GM19351 (cell line): ENCODE data around the gene RANBP2.
A peak's percentile ranks its signal among the peaks of the same experiment; 100 is the strongest.
"Not testable (repeated sequence)": the region's sequence is repeated elsewhere in the genome, so short reads cannot be mapped to it uniquely, and the experiment has no call there.

Source experiments
- ATAC-seq: cut with Tn5 transposase; IDR thresholded peaks from one replicate; pipeline ENCODE4 v1.9.1; 2021; ENCODE audit warnings: mild to moderate bottlenecking, moderate library complexity; ENCODE audit not compliant: unreplicated experiment

RANBP2 gene

DNA sequence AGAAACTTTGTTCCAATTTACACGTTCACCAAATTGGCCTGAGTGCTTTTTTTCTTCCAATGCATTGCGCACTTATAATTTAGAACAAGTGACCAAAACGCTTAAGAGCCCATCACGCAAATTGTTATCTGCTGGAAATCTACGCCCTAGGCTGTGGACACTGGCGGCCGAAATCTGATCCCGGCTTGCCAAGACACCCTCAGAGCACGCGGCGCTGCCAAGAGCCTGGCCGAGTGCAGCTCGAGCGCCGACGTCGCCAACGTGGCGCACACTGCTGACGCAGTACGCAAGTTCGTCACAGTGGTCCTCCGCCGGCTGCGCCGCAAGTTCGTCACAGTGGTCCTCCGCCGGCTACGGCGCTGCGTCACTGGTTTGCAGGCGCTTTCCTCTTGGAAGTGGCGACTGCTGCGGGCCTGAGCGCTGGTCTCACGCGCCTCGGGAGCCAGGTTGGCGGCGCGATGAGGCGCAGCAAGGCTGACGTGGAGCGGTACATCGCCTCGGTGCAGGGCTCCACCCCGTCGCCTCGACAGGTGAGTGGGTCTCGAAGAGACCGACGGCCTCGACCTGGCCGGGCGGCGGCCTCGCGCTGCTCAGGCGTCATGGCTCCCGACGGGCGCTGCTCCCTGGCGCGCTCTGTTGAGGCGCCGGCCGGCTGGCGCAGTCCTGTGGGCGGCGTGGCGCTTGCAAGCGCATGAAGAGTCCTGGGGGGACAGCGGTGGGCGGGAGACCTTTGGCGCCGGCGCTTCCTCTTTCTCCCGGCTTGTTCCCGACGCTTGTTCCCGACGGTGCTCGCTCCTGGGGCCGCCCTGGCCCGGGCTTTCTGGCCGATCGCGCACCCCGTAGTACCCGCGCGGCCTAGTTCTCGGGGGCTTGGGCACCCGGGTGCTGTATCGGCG is at the start of gene RANBP2:
Gene RANBP2, plus strand, starts transcription at position 334 of the 896 bp plus-strand sequence. Its CDS starts 125 bp downstream, at position 459.
- ATAC-seq = peak; percentile 99

DNA sequence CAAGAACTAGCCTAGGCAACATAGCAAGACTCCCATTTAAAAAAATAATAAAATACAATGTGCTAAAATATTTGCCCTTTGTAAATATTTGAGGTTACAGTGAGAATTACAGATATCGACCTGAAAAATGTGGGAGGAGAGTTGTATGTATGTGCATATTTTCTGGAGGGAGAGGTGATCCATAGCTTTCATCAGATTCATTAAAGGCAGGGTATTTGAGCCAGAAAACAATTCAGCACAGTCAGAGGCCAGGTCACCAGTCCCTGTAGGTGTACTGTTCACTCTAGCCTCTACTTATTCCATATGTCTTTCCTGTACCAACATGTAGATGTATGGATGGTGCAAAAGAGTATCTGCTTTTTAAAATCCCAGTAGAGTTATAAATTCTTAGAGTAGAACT is 49.0 kb upstream of the RANBP2 start:
- not testable (repeated sequence) for ATAC-seq

DNA sequence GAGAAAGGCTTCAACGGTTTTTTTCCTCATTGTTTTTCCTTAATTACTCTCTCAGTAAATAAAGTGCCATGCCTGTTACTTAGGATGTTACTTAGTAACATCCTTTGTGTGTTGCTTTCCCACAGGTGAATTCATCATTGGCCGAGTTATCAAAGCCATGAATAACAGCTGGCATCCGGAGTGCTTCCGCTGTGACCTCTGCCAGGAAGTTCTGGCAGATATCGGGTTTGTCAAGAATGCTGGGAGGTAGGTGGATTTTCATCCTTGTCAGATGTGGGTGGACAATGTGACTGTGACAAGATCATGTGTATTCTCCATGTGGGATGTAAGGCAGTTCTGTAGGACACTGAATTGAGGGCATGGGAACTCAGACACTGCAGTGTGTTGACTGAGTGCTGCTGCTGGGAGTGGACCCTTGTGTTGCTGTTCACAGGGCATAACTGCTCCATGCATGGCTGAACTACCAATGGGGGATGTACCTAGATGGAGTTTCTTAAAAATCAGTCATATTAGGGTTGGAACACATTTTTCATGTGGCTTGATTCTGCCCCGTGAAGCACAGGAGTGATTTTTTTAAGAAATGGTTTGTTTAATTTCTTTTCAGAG is 47.0 kb upstream of the RANBP2 start:
- not testable (repeated sequence) for ATAC-seq

DNA sequence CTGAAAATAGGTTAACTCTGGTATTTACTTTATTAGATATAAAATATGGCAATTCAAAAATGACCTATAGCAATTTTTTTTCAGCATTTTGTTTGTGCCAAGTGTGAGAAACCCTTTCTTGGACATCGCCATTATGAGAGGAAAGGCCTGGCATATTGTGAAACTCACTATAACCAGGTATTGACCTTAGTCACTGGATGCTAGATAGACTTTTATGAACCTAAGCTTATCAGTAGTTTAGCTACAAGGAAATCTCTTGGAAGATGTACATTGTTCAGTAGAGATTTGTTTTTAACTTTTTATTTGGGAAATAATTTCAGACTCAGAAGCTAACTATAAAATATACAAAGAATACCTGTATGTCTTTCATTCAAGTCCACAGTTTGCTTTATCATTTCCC is 42.8 kb upstream of the RANBP2 start:
- ATAC-seq = not testable (repeated sequence)

DNA sequence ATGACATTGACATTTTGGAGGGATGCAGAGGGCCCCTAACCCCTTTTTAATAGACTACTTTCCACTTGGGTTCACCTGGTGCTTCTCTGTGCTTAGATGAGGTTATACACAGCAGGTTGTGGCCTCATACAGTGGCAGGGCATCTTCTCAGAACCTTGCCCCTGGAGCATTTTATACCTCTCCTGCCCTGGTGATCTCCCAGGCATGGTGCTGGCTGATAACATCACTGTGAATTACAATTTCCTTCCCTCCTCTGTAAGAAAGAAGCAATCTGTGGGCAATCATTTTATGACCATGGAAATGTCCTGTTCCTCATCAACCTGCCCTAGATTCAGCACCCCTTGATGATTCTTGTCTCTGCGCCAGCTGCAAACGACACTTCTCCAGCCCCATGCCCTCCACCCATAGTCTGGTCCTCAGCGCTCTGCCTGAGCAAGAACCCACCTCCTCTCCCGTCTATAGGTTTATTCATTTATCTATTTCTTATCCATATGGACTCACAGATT is 42.0 kb upstream of the RANBP2 start:
- not testable (repeated sequence) for ATAC-seq

DNA sequence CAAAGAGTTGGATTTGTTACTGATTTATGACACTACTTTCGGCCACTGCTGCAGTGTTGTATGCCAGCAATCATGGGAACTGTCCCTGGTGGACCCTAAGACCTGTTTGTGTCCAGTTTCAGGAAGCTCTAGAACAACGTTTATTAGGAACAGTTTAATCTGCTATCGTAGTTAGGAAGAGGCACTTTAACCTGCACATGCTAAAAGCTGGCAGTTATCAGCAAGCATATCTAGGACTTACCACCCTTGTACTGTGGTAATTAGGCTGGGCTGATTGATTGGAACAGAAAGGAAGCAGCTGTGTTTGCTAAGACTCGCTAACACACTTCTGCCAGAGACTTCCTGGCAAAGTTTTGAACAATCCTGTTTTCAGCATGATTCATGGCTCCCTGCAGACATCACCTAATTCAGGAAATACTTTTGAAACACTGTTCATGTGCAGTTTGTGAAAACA is 41.1 kb upstream of the RANBP2 start:
- ATAC-seq = not testable (repeated sequence)

DNA sequence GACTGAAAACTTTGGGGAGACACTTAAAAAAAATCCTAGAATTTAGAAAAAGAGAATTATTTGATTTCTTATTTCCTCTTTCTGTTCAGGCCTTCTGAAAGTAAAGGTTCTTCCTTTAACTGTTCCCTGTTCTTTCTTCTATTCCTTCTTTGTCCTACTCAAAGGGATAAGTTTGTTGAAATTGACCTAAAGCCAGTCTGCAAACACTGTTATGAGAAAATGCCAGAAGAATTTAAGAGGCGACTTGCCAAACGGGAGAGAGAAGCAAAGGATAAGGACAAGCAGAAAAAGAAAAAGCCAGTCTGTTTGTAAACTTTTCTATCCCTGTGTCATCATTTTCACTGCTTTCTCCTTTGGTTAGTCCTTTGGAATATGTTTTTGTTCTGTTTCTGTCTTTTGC is 38.5 kb upstream of the RANBP2 start:
- ATAC-seq = not testable (repeated sequence)

DNA sequence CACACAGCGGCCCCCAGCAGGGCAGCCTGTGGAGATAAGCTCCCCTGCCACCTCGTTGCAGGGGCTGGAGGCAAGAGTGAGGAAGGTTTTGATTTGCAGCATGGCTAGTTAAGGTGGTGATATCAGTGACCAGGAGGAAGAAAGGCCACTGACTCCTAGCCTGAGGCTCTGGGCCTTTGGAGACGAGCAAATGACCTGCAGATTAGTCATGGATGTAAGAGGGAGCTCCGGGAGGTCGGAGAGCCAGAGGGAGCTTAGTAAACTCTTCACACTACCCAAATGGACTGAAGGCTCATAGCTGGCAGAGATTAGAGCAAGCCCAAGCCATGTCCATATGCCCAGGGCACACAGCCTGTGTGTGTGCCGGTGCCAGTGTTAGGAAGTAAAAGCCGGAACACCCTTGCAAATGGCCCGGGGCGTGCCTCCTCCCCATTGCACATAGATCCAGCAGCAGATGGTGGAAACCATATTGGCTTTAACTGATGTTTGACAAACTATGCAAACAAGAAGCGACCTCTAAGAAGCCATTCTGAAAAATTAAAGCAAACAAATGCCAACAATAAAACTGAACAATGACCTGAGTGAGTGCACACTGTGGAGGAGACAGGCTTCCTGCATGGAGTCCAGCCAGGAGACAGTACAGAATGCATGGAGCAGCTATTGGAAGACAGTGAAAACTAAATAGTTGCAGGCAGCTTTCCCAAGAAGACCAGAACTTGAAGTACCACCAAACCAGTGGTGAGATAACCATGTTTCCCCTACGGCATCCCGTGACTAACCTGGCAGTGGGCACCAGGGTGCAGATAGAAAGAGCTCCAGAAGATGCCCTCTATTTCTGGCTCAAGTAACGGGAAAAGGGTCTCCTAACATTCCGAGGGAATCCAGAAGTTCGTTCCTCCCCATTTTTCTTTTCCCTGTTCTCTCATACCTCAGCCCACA is 30.2 kb upstream of the RANBP2 start:
- not testable (repeated sequence) for ATAC-seq

DNA sequence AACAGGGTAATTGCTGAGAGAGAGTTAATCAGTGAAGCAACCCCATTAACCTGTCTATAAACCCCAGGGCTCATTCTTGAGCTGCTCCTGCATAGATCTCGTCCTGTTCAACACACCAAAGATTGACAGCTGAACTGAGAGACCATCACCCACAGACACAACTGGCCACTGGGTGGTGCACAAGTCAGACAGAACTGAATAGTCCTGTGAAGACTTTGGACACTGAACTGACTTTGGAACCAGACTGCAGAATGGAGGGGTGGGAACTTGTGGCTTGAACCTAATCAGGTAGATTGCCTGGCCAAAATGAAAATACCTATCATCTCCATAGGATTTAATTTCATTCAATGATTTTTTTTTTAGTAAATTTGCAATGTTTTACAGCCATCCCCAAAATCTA is 29.3 kb upstream of the RANBP2 start:
- ATAC-seq = peak; percentile 94

DNA sequence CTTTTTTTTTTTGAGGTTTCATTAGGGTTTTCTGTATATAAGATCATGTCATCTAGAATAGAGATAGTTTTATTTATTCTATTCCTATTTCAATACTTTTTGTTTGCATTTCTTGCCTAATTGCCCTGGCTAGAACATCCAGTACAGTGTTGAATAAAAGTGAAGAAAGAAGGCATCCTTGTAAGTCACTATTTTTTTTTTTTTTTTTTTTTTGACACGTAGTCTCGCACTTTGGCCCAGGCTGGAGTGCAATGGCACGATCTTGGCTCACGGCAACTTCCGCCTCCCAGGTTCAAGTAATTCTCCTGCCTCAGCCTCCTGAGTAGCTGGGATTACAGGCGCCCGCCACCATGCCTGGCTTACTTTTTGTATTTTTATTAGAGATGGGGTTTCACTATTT is 27.8 kb upstream of the RANBP2 start:
- no peak for ATAC-seq

DNA sequence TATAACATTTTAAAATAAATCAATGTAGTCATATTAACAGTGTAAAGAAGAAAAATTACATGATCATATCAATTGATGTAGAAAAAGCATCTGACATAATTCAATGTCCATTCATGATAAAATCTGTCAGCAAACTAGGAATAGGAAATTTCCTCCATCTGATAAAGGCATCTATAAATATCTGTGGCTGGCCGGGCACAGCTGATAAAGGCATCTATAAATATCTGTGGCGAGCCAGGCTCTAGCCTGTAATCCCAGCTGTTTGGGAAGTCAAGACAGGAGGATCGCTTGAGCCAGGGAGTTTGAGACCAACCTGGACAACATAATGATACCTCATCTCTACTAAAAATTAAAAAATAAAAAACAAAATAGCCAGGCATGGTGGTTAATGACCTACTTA is 18.1 kb upstream of the RANBP2 start:
- no peak for ATAC-seq

DNA sequence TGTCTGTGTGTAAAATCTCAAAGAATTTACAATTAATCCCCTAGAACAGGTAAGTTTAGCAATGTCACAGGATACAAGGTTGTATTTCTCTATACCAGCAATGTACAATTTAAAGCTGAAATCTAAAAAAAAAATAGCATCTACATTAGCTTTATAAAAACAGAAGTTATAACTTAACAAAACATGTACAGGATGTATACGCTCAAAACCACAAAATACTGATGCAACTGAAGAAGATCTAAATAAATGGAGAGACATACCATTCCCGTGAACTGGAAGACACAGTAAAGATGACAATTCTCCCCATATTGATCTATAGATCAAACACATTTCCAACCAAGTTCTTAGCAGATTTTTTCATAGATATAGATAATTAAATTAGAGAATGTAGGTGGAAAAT is 17.5 kb upstream of the RANBP2 start:
- ATAC-seq = no peak

DNA sequence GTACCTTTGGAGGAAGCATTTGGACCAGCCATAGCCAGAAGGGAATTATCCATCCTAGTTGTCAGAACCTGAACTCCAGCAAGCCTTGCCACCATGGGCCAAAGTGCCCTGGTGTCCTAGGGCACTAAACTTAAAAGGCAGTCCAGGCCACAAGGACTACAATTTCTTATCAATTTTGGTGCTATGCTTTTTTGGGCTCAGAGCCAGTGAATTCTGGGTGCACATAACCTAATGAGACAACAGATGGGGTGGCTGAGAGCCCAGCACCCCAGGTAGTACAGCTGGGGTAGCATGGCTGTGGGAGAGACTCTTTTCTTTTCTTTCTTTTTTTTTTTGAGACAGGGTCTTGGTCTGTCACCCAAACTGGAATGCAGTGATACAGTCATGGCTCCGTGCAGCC is 14.4 kb upstream of the RANBP2 start:
- no peak for ATAC-seq

DNA sequence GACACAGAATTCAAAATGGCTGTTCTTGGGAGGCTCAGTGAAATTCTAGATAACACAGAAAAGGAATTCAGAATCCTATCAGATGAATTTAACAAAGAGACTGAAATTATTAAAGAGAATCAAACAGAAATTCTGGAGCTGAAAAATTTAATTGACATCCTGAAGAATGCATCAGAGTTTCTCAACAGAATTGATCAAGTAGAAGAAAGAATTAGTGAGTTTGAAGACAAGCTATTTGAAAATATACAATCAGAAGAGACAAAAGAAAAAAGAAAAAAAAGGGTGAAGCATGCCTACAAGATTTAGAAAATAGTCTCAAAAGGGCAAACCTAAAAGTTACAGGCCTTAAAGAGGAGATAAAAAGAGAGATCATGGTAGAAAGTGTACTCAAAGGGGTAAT is 12.0 kb upstream of the RANBP2 start:
- ATAC-seq = no peak

DNA sequence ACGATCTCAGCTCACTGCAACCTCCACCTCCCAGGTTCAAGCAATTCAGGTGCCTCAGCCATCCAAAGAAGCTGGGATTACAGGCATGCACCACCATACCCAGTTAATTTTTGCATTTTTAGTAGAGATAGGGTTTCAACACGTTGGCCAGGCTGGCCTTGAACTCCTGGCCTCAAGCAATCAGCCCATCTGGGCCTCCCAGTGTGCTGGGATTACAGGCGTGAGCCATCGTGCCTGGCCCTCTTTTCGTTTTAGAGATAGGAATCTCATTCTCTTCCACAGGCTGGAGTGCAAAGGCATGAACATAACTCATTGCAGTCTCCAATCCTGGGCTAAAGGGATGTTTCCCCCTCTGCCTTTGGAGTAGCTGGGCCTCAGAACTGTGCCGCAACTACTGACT is 2.3 kb upstream of the RANBP2 start:
- ATAC-seq = not testable (repeated sequence)

DNA sequence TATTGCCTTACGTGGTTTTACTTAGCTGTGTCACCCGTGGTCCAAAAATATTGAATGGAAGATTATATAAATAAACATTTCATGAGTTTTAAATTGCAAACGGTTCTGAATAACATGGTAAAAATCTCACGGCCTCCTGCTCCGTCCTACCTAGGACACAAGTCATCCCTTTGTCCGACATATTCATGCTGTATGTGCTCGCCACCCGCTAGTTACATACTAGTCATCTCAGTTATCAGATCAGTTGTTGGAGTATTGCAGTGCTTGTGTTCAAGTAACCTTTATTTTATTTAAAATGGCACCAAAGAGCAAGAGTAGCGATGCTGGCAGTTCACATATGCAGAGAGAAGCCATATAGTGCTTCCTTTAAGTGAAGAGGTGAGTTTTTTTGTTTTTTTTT is 6.8 kb downstream of the RANBP2 start:
- not testable (repeated sequence) for ATAC-seq

DNA sequence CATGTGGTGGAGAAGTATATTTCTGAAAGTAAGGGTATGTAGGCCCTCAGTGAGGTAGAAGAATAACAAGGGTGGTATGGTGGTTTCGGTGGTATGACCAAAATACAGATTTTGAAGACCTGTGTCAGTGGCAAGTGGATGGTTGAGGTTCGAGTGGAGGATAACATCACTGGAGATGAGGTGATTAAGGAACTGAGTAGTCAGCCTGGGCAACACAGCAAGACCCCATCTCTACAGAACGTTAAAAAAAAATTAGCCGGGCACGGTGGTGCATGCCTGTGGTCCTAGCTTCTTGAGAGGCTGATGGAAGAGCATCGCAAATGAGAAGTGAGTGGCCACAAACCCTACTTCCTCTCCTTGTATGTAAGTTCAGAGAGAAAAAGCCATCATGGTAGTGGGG is 15.4 kb downstream of the RANBP2 start:
- not testable (repeated sequence) for ATAC-seq

DNA sequence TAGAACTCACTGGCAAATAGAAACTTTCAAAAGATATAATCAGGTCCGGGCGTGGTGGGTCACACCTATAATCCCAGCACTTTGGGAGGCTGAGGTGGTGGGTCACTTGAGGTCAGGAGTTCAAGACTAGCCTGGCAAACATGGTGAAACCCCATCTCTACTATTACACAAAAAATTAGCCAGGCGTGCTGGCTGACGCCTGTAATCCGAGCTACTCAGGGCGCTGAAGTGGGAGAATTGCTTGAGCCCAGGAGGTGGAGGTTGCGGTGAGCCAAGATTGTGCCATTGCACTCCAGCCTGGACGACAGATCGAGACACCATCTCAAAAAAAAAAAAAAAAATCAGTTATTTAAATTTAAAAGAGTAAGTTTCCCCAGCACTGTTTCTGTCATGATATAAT is 38.7 kb downstream of the RANBP2 start:
- not testable (repeated sequence) for ATAC-seq

DNA sequence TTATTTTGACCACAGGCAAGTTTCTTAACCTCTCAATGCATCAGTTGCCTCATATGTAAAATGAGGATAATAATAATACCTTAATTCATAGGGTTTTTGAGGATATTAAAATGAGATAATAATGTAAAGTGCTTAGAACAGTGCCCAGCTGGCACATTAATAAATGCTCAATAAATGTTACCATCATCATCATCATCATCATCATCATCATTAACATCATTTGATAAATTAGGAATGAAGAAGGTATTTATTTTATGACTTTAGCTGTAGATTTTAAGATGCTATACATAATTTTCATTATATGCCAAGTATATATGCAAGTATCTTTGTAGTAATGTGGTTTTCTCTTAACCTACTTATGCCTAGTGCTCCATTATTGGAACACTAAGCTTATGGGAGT is 43.3 kb downstream of the RANBP2 start:
- not testable (repeated sequence) for ATAC-seq

DNA sequence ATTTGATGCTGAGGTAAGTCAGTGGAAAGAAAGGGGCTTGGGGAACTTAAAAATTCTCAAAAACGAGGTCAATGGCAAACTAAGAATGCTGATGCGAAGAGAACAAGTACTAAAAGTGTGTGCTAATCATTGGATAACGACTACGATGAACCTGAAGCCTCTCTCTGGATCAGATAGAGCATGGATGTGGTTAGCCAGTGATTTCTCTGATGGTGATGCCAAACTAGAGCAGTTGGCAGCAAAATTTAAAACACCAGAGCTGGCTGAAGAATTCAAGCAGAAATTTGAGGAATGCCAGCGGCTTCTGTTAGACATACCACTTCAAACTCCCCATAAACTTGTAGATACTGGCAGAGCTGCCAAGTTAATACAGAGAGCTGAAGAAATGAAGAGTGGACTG is 47.4 kb downstream of the RANBP2 start:
- not testable (repeated sequence) for ATAC-seq

DNA sequence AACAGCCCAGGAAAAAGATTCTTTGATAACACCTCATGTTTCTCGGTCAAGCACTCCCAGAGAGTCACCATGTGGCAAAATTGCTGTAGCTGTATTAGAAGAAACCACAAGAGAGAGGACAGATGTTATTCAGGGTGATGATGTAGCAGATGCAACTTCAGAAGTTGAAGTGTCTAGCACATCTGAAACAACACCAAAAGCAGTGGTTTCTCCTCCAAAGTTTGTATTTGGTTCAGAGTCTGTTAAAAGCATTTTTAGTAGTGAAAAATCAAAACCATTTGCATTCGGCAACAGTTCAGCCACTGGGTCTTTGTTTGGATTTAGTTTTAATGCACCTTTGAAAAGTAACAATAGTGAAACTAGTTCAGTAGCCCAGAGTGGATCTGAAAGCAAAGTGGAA is 48.6 kb downstream of the RANBP2 start:
- ATAC-seq = not testable (repeated sequence)
